Activated naive CD4-positive, alpha-beta T cell treated with anti-CD3 and anti-CD28 coated beads, Interleukin-2, amount 10 ng/mL, durations not matched to agents 7 days and 5 days (primary cell): ENCODE data around the gene AADACL3.
"Not testable (repeated sequence)": the region's sequence is repeated elsewhere in the genome, so short reads cannot be mapped to it uniquely, and the experiment has no call there.

Experiments
- CTCF ChIA-PET: fragments of 350-600 bp; sonication (Branson Sonifier 250); formaldehyde crosslinking; loops from one replicate; lab custom pipeline; 2021; ENCODE audit warnings: antibody characterized with exemption; lab: Charles Lee
- DNase-seq: peaks from one replicate; pipeline ENCODE4 v3.0.0-alpha.2; 2020
- H3K27ac Mint-ChIP-seq: one replicate; pipeline ENCODE4 v1.8.0; 2021; ENCODE audit warnings: mild to moderate bottlenecking, moderate library complexity, mixed read lengths
- H3K27me3 Mint-ChIP-seq: one replicate; pipeline ENCODE4 v1.8.0; 2021; ENCODE audit warnings: mild to moderate bottlenecking, mixed read lengths
- H3K36me3 Mint-ChIP-seq: one replicate; pipeline ENCODE4 v1.8.0; 2021; ENCODE audit warnings: mixed read lengths
- H3K4me1 Mint-ChIP-seq: one replicate; pipeline ENCODE4 v1.8.0; 2021; ENCODE audit warnings: mixed read lengths
- H3K4me3 Mint-ChIP-seq: one replicate; pipeline ENCODE4 v1.8.0; 2021; ENCODE audit warnings: mild to moderate bottlenecking, moderate library complexity, mixed read lengths
- H3K9me3 Mint-ChIP-seq: one replicate; pipeline ENCODE4 v1.8.0; 2021; ENCODE audit warnings: mixed read lengths

AADACL3 gene

GRCh38 chr1:12715896-12716437 lies at the start of gene AADACL3:
Gene AADACL3, plus strand, starts transcription at chr1:12716110. Its CDS starts 67 bp downstream, at chr1:12716177.
- no peaks in the 10 kb centered on the region for H3K9me3 Mint-ChIP-seq
- peaks cover 25% of the 10 kb centered on the region for H3K27me3 Mint-ChIP-seq

GRCh38 chr1:12666141-12666735 lies 49.7 kb upstream of the AADACL3 start:
- H3K9me3 Mint-ChIP-seq = peaks cover 6% of the 10 kb centered on the region
- DNase-seq = no peak
- CTCF ChIA-PET = no interaction called here
- H3K27me3 Mint-ChIP-seq = peaks cover 42% of the 10 kb centered on the region
- H3K27ac Mint-ChIP-seq = no peak overlapping the region
- H3K4me1 Mint-ChIP-seq = no peaks in the 10 kb centered on the region
- H3K4me3 Mint-ChIP-seq = no peak overlapping the region
- no peaks in the 10 kb centered on the region for H3K36me3 Mint-ChIP-seq

More at GRCh38 chr1:12715896-12716437, at the start of gene AADACL3:
- Mint-ChIP-seq H3K27ac (no peak within 1 kb of the TSS), H3K4me1 (no peaks in the 10 kb centered on the region), H3K4me3 (no peak within 1 kb of the TSS), H3K36me3 (no peaks in the 10 kb centered on the region)
- no peak for DNase-seq
- CTCF ChIA-PET = interaction anchor here (1.6 kb wide), 1 partner anchor 20 kb away, joined by 3 read pairs; no protein-coding TSS in a partner anchor

GRCh38 chr1:12669529-12670068 lies 46.3 kb upstream of the AADACL3 start:
- Mint-ChIP-seq H3K36me3 (no peaks in the 10 kb centered on the region), H3K27ac (no peak overlapping the region), H3K9me3 (peaks cover 6% of the 10 kb centered on the region), H3K4me1 (no peaks in the 10 kb centered on the region), H3K4me3 (no peak overlapping the region), H3K27me3 (peaks cover 24% of the 10 kb centered on the region)
- DNase-seq = no peak
- CTCF ChIA-PET = interaction anchor here (0.6 to 1.4 kb wide), 4 partner anchors 9 to 51 kb away, joined by 3 to 4 read pairs (median 4); no protein-coding TSS in a partner anchor

GRCh38 chr1:12674358-12674757 lies 41.6 kb upstream of the AADACL3 start:
- H3K27ac Mint-ChIP-seq = no peak overlapping the region
- H3K4me1 Mint-ChIP-seq = no peaks in the 10 kb centered on the region
- H3K4me3 Mint-ChIP-seq = no peak overlapping the region
- no peaks in the 10 kb centered on the region for H3K9me3 Mint-ChIP-seq
- no peak for DNase-seq
- H3K36me3 Mint-ChIP-seq = no peaks in the 10 kb centered on the region
- CTCF ChIA-PET = interaction anchor here (1.1 kb wide), 1 partner anchor 15 kb away, joined by 3 read pairs; no protein-coding TSS in a partner anchor
- H3K27me3 Mint-ChIP-seq = peaks cover 22% of the 10 kb centered on the region

GRCh38 chr1:12676122-12676521 lies 39.8 kb upstream of the AADACL3 start:
- H3K36me3 Mint-ChIP-seq, H3K4me3 Mint-ChIP-seq, H3K27ac Mint-ChIP-seq, DNase-seq, H3K4me1 Mint-ChIP-seq, CTCF ChIA-PET, H3K9me3 Mint-ChIP-seq: not testable (repeated sequence)
- H3K27me3 Mint-ChIP-seq = peaks cover 23% of the 10 kb centered on the region

GRCh38 chr1:12677565-12677964 lies 38.3 kb upstream of the AADACL3 start:
- Mint-ChIP-seq H3K27me3 (peaks cover 29% of the 10 kb centered on the region), H3K27ac (no peak overlapping the region), H3K4me3 (no peak overlapping the region), H3K9me3 (no peaks in the 10 kb centered on the region), H3K4me1 (no peaks in the 10 kb centered on the region), H3K36me3 (no peaks in the 10 kb centered on the region)
- CTCF ChIA-PET = no interaction called here
- no peak for DNase-seq

- CTCF ChIA-PET = no interaction called here
- Mint-ChIP-seq H3K27me3 (peaks cover 33% of the 10 kb centered on the region), H3K36me3 (no peaks in the 10 kb centered on the region), H3K4me3 (no peak overlapping the region), H3K4me1 (no peaks in the 10 kb centered on the region), H3K9me3 (no peaks in the 10 kb centered on the region), H3K27ac (no peak overlapping the region)
- DNase-seq = no peak
Observed at GRCh38 chr1:12678350-12678749, 37.6 kb upstream of the AADACL3 start.

GRCh38 chr1:12678820-12679219 lies 37.1 kb upstream of the AADACL3 start:
- CTCF ChIA-PET = no interaction called here
- Mint-ChIP-seq H3K27me3 (peaks cover 36% of the 10 kb centered on the region), H3K4me1 (no peaks in the 10 kb centered on the region), H3K4me3 (no peak overlapping the region), H3K36me3 (no peaks in the 10 kb centered on the region), H3K9me3 (no peaks in the 10 kb centered on the region), H3K27ac (no peak overlapping the region)
- DNase-seq = no peak

- Mint-ChIP-seq H3K4me3 (no peak overlapping the region), H3K27me3 (peaks cover 15% of the 10 kb centered on the region), H3K36me3 (no peaks in the 10 kb centered on the region), H3K9me3 (no peaks in the 10 kb centered on the region), H3K27ac (no peak overlapping the region), H3K4me1 (no peaks in the 10 kb centered on the region)
- no peak for DNase-seq
- CTCF ChIA-PET = no interaction called here
Observed at GRCh38 chr1:12690156-12690555, 25.8 kb upstream of the AADACL3 start.

GRCh38 chr1:12692967-12693782 lies 22.7 kb upstream of the AADACL3 start:
- H3K4me1 Mint-ChIP-seq = no peaks in the 10 kb centered on the region
- no peak for DNase-seq
- peaks cover 11% of the 10 kb centered on the region for H3K27me3 Mint-ChIP-seq
- H3K27ac Mint-ChIP-seq = no peak overlapping the region
- H3K9me3 Mint-ChIP-seq = no peaks in the 10 kb centered on the region
- no peak overlapping the region for H3K4me3 Mint-ChIP-seq
- no peaks in the 10 kb centered on the region for H3K36me3 Mint-ChIP-seq
- CTCF ChIA-PET = no interaction called here

GRCh38 chr1:12696658-12697057 lies 19.3 kb upstream of the AADACL3 start:
- peaks cover 8% of the 10 kb centered on the region for H3K27me3 Mint-ChIP-seq
- no peaks in the 10 kb centered on the region for H3K4me1 Mint-ChIP-seq
- no peak for DNase-seq
- H3K4me3 Mint-ChIP-seq = no peak overlapping the region
- CTCF ChIA-PET = interaction anchor here (1.6 kb wide), 1 partner anchor 20 kb away, joined by 3 read pairs; the partner anchor contains the start of gene AADACL3
- peaks cover 3% of the 10 kb centered on the region for H3K9me3 Mint-ChIP-seq
- H3K36me3 Mint-ChIP-seq = no peaks in the 10 kb centered on the region
- H3K27ac Mint-ChIP-seq = no peak overlapping the region

- Mint-ChIP-seq H3K4me3 (no peak overlapping the region), H3K27me3 (peaks cover 8% of the 10 kb centered on the region), H3K4me1 (no peaks in the 10 kb centered on the region), H3K27ac (no peak overlapping the region), H3K9me3 (peaks cover 3% of the 10 kb centered on the region), H3K36me3 (no peaks in the 10 kb centered on the region)
- CTCF ChIA-PET = no interaction called here
- DNase-seq = no peak
Observed at GRCh38 chr1:12697397-12697796, 18.5 kb upstream of the AADACL3 start.

GRCh38 chr1:12703821-12704451 lies 12.0 kb upstream of the AADACL3 start:
- no peak overlapping the region for H3K27ac Mint-ChIP-seq

GRCh38 chr1:12706061-12706460 lies 9.8 kb upstream of the AADACL3 start:
- DNase-seq = no peak

More at GRCh38 chr1:12703821-12704451, 12.0 kb upstream of the AADACL3 start:
- Mint-ChIP-seq H3K4me1 (no peaks in the 10 kb centered on the region), H3K4me3 (no peak overlapping the region), H3K36me3 (no peaks in the 10 kb centered on the region), H3K27me3 (peaks cover 7% of the 10 kb centered on the region), H3K9me3 (peaks cover 10% of the 10 kb centered on the region)
- CTCF ChIA-PET = no interaction called here
- no peak for DNase-seq

More at GRCh38 chr1:12706061-12706460, 9.8 kb upstream of the AADACL3 start:
- peaks cover 10% of the 10 kb centered on the region for H3K9me3 Mint-ChIP-seq
- H3K27ac Mint-ChIP-seq = no peak overlapping the region
- H3K36me3 Mint-ChIP-seq = no peaks in the 10 kb centered on the region
- CTCF ChIA-PET = no interaction called here
- peaks cover 10% of the 10 kb centered on the region for H3K27me3 Mint-ChIP-seq
- H3K4me1 Mint-ChIP-seq = no peaks in the 10 kb centered on the region
- H3K4me3 Mint-ChIP-seq = no peak overlapping the region
